ENCODE measurements around the gene GALE. TPM values are rescaled to one million over a fixed set of nuclear protein-coding genes. Genes with fewer than 3 reads are reported as not detected.
"Not testable (repeated sequence)": the region's sequence is repeated elsewhere in the genome, so short reads cannot be mapped to it uniquely, and the experiment has no call there.

The GALE gene
- total and polyA plus RNA-seq, 8 donors: 13.3 to 68.0 (median 19.1) TPM

- no peak overlapping the region for H3K27ac ChIP-seq
Observed at GRCh38 chr1:23843644-23844043, 43.1 kb upstream of the GALE start.

GRCh38 chr1:23838401-23838866, 37.9 kb upstream of the GALE start:
- H3K27me3 ChIP-seq: no peaks in the 10 kb centered on the region
- H3K9me3 ChIP-seq: no peaks in the 10 kb centered on the region
- no peak for TF ChIP-seq CTCF (IDR thresholded peaks at IDR 0.05)
- DNase-seq (peak; percentile 50 to 94 (median 71)), ATAC-seq (peak; percentile 100)
- H3K4me3 ChIP-seq: peak overlapping the region in 1 of 2 donors; percentile 22
- peak overlapping the region in 1 of 2 donors; percentile 63 for H3K27ac ChIP-seq
- peaks cover 5 to 20% of the 10 kb centered on the region in 2 donors for H3K4me1 ChIP-seq
- intact Hi-C loops (cut with DNase I): no loop called here
- no peaks in the 10 kb centered on the region for H3K36me3 ChIP-seq

More at GRCh38 chr1:23843644-23844043, 43.1 kb upstream of the GALE start:
- H3K4me3 ChIP-seq: no peak overlapping the region
- H3K36me3 ChIP-seq: peaks cover 0 to 42% of the 10 kb centered on the region in 2 donors
- peaks cover 0 to 4% of the 10 kb centered on the region in 2 donors for H3K9me3 ChIP-seq
- intact Hi-C loops (cut with DNase I): no loop called here
- TF ChIP-seq CTCF (IDR thresholded peaks at IDR 0.05): no peak
- ATAC-seq (no peak), DNase-seq (no peak)
- peaks cover 0 to 10% of the 10 kb centered on the region in 2 donors for H3K4me1 ChIP-seq
- H3K27me3 ChIP-seq: no peaks in the 10 kb centered on the region

GRCh38 chr1:23837908-23838307, 37.4 kb upstream of the GALE start:
- intact Hi-C loops (cut with DNase I): no loop called here
- peaks cover 5 to 20% of the 10 kb centered on the region in 2 donors for H3K4me1 ChIP-seq
- H3K9me3 ChIP-seq: no peaks in the 10 kb centered on the region
- no peaks in the 10 kb centered on the region for H3K36me3 ChIP-seq
- TF ChIP-seq CTCF (IDR thresholded peaks at IDR 0.05): no peak
- DNase-seq (peak in 1 of 4 donors; percentile 3), ATAC-seq (peak; percentile 27)
- H3K4me3 ChIP-seq: peak overlapping the region in 1 of 2 donors; percentile 22
- no peaks in the 10 kb centered on the region for H3K27me3 ChIP-seq
- H3K27ac ChIP-seq: no peak overlapping the region

GRCh38 chr1:23836037-23836436, 35.5 kb upstream of the GALE start:
- no peak overlapping the region for H3K27ac ChIP-seq
- TF ChIP-seq CTCF (IDR thresholded peaks at IDR 0.05): no peak
- no peaks in the 10 kb centered on the region for H3K27me3 ChIP-seq
- DNase-seq (no peak), ATAC-seq (no peak)
- no peaks in the 10 kb centered on the region for H3K9me3 ChIP-seq
- no peaks in the 10 kb centered on the region for H3K36me3 ChIP-seq
- H3K4me3 ChIP-seq: no peak overlapping the region
- H3K4me1 ChIP-seq: peaks cover 5 to 19% of the 10 kb centered on the region in 2 donors
- intact Hi-C loops (cut with DNase I): no loop called here

GRCh38 chr1:23834156-23834555, 33.6 kb upstream of the GALE start:
- intact Hi-C loops (cut with DNase I); H3K36me3 ChIP-seq; DNase-seq; H3K27ac ChIP-seq; ATAC-seq; H3K27me3 ChIP-seq; H3K4me3 ChIP-seq; H3K9me3 ChIP-seq: not testable (repeated sequence)
- peaks cover 5 to 14% of the 10 kb centered on the region in 2 donors for H3K4me1 ChIP-seq

- no peak for DNase-seq
- Histone ChIP-seq H3K27ac (no peak overlapping the region), H3K4me3 (no peak overlapping the region), H3K4me1 (peaks cover 5 to 14% of the 10 kb centered on the region in 2 donors), H3K27me3 (no peaks in the 10 kb centered on the region), H3K9me3 (no peaks in the 10 kb centered on the region), H3K36me3 (no peaks in the 10 kb centered on the region)
- no peak for TF ChIP-seq CTCF (IDR thresholded peaks at IDR 0.05)
- intact Hi-C loops (cut with DNase I): no loop called here
- ATAC-seq: no peak
Observed at GRCh38 chr1:23827717-23828116, 27.2 kb upstream of the GALE start.

- H3K27ac ChIP-seq; H3K4me3 ChIP-seq; DNase-seq; H3K9me3 ChIP-seq; H3K36me3 ChIP-seq; ATAC-seq; H3K27me3 ChIP-seq; intact Hi-C loops (cut with DNase I): not testable (repeated sequence)
- peaks cover 5 to 14% of the 10 kb centered on the region in 2 donors for H3K4me1 ChIP-seq
Observed at GRCh38 chr1:23826590-23826989, 26.0 kb upstream of the GALE start.
